ENCODE measurements around the gene DNASE2B. TPM values are rescaled to one million over a fixed set of nuclear protein-coding genes. Genes with fewer than 3 reads are reported as not detected.
A peak's percentile ranks its signal among the peaks of the same experiment; 100 is the strongest.

The DNASE2B gene
- polyA plus RNA-seq, 1 donor (not counting 4 experiments of a cell fraction or from before 2014, with no cell fraction given), result not detected

GRCh38 chr1:84385347-84385746, 12.9 kb upstream of the DNASE2B start:
- Histone ChIP-seq H3K27ac (ENCODE audit: control insufficient read depth, insufficient read depth, low read length) (no peak overlapping the region), H4K20me1 (ENCODE audit: control insufficient read depth, extremely low read depth, insufficient read depth, low read length) (no peaks in the 10 kb centered on the region), H3K9me3 (ENCODE audit: control insufficient read depth, low read depth, low read length) (no peaks in the 10 kb centered on the region), H2AFZ (ENCODE audit: control insufficient read depth, low read length) (no peak overlapping the region), H3K4me3 (ENCODE audit: control insufficient read depth in 2 of 3, extremely low read depth in 1 of 3, insufficient read depth in 2 of 3, low read depth in 1 of 3, low read length in 3 of 3) (no peak overlapping the region), H3K4me1 (ENCODE audit: control insufficient read depth, extremely low read depth, insufficient read depth, low read length) (peaks cover 23% of the 10 kb centered on the region), H3K27me3 (ENCODE audit: control insufficient read depth, extremely low read depth, insufficient read depth, low read length) (no peaks in the 10 kb centered on the region), H3K36me3 (ENCODE audit: control insufficient read depth in 2 of 2, extremely low read depth in 1 of 2, insufficient read depth in 2 of 2, low read length in 2 of 2) (no peaks in the 10 kb centered on the region), H3K79me2 (ENCODE audit: control insufficient read depth, insufficient read depth, low read length) (no peaks in the 10 kb centered on the region), H3K9me1 (ENCODE audit: control insufficient read depth, extremely low read depth, insufficient read depth, low read length) (no peaks in the 10 kb centered on the region), H3K4me2 (ENCODE audit: control insufficient read depth, extremely low read depth, insufficient read depth, low read depth, low read length) (no peak overlapping the region), H3K9ac (ENCODE audit: control insufficient read depth, extremely low read depth, insufficient read depth, low read length) (no peak overlapping the region)
- TF ChIP-seq EZH2 (IDR thresholded peaks at IDR 0.05; ENCODE audit: low read length) (no peak), CTCF (optimal IDR thresholded peaks at IDR 0.05 in 1 of 3, IDR thresholded peaks at IDR 0.05 in 1 of 3, conservative IDR thresholded peaks at IDR 0.05 in 1 of 3; ENCODE audit: extremely low read depth in 1 of 3, insufficient read depth in 2 of 3, low read length in 3 of 3) (no peak)
- DNase-seq (ENCODE audit: low read depth, low spot score), result no peak
- no peak for FAIRE-seq
- dilution Hi-C loops (cut with MboI; ENCODE audit: extremely low pct_ligation_motif_present, low sequenced_read_pairs), result no loop called here

- Histone ChIP-seq H3K9me1 (ENCODE audit: control insufficient read depth, extremely low read depth, insufficient read depth, low read length) (no peaks in the 10 kb centered on the region), H3K27me3 (ENCODE audit: control insufficient read depth, extremely low read depth, insufficient read depth, low read length) (no peaks in the 10 kb centered on the region), H2AFZ (ENCODE audit: control insufficient read depth, low read length) (no peak overlapping the region), H3K79me2 (ENCODE audit: control insufficient read depth, insufficient read depth, low read length) (no peaks in the 10 kb centered on the region), H4K20me1 (ENCODE audit: control insufficient read depth, extremely low read depth, insufficient read depth, low read length) (no peaks in the 10 kb centered on the region), H3K4me1 (ENCODE audit: control insufficient read depth, extremely low read depth, insufficient read depth, low read length) (peaks cover 21% of the 10 kb centered on the region), H3K9ac (ENCODE audit: control insufficient read depth, extremely low read depth, insufficient read depth, low read length) (no peak overlapping the region), H3K27ac (ENCODE audit: control insufficient read depth, insufficient read depth, low read length) (peak overlapping the region; percentile 34), H3K9me3 (ENCODE audit: control insufficient read depth, low read depth, low read length) (no peaks in the 10 kb centered on the region), H3K36me3 (ENCODE audit: control insufficient read depth in 2 of 2, extremely low read depth in 1 of 2, insufficient read depth in 2 of 2, low read length in 2 of 2) (no peaks in the 10 kb centered on the region), H3K4me3 (ENCODE audit: control insufficient read depth in 2 of 3, extremely low read depth in 1 of 3, insufficient read depth in 2 of 3, low read depth in 1 of 3, low read length in 3 of 3) (no peak overlapping the region), H3K4me2 (ENCODE audit: control insufficient read depth, extremely low read depth, insufficient read depth, low read depth, low read length) (peak overlapping the region; percentile 11)
- FAIRE-seq (peak; percentile 49), DNase-seq (ENCODE audit: low read depth, low spot score) (peak; percentile 54)
- no peak for TF ChIP-seq CTCF (optimal IDR thresholded peaks at IDR 0.05 in 1 of 3, IDR thresholded peaks at IDR 0.05 in 1 of 3, conservative IDR thresholded peaks at IDR 0.05 in 1 of 3; ENCODE audit: extremely low read depth in 1 of 3, insufficient read depth in 2 of 3, low read length in 3 of 3)
- TF ChIP-seq EZH2 (IDR thresholded peaks at IDR 0.05; ENCODE audit: low read length), result no peak
- dilution Hi-C loops (cut with MboI; ENCODE audit: extremely low pct_ligation_motif_present, low sequenced_read_pairs), result no loop called here
Measured at GRCh38 chr1:84386716-84387479, 11.4 kb upstream of the DNASE2B start.
